H54 (cell line): ENCODE results near the gene RETSAT.
"Not testable (repeated sequence)": the region's sequence is repeated elsewhere in the genome, so short reads cannot be mapped to it uniquely, and the experiment has no call there.

Source experiments
- DNase-seq: peaks from one replicate; pipeline ENCODE4 v3.0.0; 2011; ENCODE audit warnings: low spot score, mixed read lengths; ENCODE audit not compliant: insufficient read length
- FAIRE-seq: peaks from 3 replicates; lab custom pipeline; 2011; peaks lifted over from hg19 to GRCh38; lab: Jason Lieb, UNC
- POLR2A ChIP-seq: IDR thresholded peaks from 2 replicates; pipeline ENCODE4 v1.6.1; 2011; ENCODE audit warnings: low read depth, mild to moderate bottlenecking, low read length

Gene RETSAT

GRCh38 chr2:85330839-85331636 is 23.3 kb downstream of the RETSAT start:
- no peak for DNase-seq
- TF ChIP-seq POLR2A: no peak
- FAIRE-seq: no peak

- not testable (repeated sequence) for DNase-seq, FAIRE-seq
Observed at GRCh38 chr2:85329701-85330100, 24.6 kb downstream of the RETSAT start.

- FAIRE-seq (no peak), DNase-seq (no peak)
- TF ChIP-seq POLR2A: no peak
Observed at GRCh38 chr2:85329181-85329651, 25.1 kb downstream of the RETSAT start.

- FAIRE-seq: no peak
- peak; percentile 76 for TF ChIP-seq POLR2A
- DNase-seq: peak; percentile 88
Observed at GRCh38 chr2:85327822-85328617, 26.3 kb downstream of the RETSAT start, which contains the start of gene TGOLN2. TGOLN2 (minus strand) TSS chr2:85327989; CDS start chr2:85327962, 27 bp downstream.

GRCh38 chr2:85327160-85327821 is 27.0 kb downstream of the RETSAT start:
- DNase-seq (peak; percentile 27), FAIRE-seq (no peak)
- TF ChIP-seq POLR2A: no peak

- no peak for TF ChIP-seq POLR2A
- FAIRE-seq (no peak), DNase-seq (no peak)
Observed at GRCh38 chr2:85326406-85327159, 27.7 kb downstream of the RETSAT start.

- DNase-seq (no peak), FAIRE-seq (no peak)
- TF ChIP-seq POLR2A: no peak
Observed at GRCh38 chr2:85325466-85325811, 28.9 kb downstream of the RETSAT start.

GRCh38 chr2:85324639-85325465 is 29.5 kb downstream of the RETSAT start:
- no peak for DNase-seq
- FAIRE-seq: no peak

GRCh38 chr2:85323988-85324367 is 30.4 kb downstream of the RETSAT start:
- not testable (repeated sequence) for FAIRE-seq, DNase-seq

More at GRCh38 chr2:85324639-85325465, 29.5 kb downstream of the RETSAT start:
- TF ChIP-seq POLR2A: no peak

- FAIRE-seq: no peak
- no peak for DNase-seq
Observed at GRCh38 chr2:85323351-85323987, 30.9 kb downstream of the RETSAT start.

GRCh38 chr2:85319796-85320195 is 34.5 kb downstream of the RETSAT start:
- no peak for FAIRE-seq
- TF ChIP-seq POLR2A: no peak

More at GRCh38 chr2:85323351-85323987, 30.9 kb downstream of the RETSAT start:
- no peak for TF ChIP-seq POLR2A

More at GRCh38 chr2:85319796-85320195, 34.5 kb downstream of the RETSAT start:
- DNase-seq: no peak
